ENCODE results near the gene NHS. TPM values are rescaled to one million over a fixed set of nuclear protein-coding genes. Genes with fewer than 3 reads are reported as not detected.

NHS gene
- total RNA-seq, 4 donors from 2014 or later: 5.0 to 8.7 (median 6.2) TPM

DNA sequence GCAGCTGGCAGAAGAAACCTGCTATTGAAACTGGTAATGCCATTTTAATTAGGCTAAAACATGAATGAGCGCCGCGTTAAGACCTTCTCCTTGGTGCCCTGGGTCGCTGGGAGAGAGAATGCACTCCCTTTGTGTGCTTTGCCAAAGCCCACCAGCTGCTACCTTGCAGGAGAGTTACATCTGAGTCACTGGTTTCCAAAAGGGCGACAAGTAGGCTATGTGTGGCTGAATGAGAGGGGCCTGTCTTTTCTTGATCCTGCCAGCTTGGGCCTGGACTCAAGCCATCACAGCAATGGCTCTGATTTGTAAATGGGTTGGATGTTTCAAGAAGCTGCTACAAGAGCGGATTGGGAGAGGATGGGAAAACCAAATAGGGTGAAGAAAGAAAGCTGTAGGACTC is 81.5 kb downstream of the NHS start:
- 68% methylated on average over 6 of the region's 6 CpGs for WGBS
- Histone ChIP-seq H3K27me3 (no peaks in the 10 kb centered on the region), H3K4me1 (peaks cover 0 to 13% (median 5%) of the 10 kb centered on the region in 4 donors), H3K27ac (replicated peaks in 1 of 4) (no peak overlapping the region), H3K36me3 (no peaks in the 10 kb centered on the region), H3K4me3 (no peak overlapping the region), H3K9me3 (no peaks in the 10 kb centered on the region)
- intact Hi-C loops (cut with DNase I): no loop called here
- no peak for TF ChIP-seq POLR2A (IDR thresholded peaks at IDR 0.05; ENCODE audit: low read depth)
- no peak for TF ChIP-seq POLR2AphosphoS5 (IDR thresholded peaks at IDR 0.05)
- TF ChIP-seq, protein P1, sequence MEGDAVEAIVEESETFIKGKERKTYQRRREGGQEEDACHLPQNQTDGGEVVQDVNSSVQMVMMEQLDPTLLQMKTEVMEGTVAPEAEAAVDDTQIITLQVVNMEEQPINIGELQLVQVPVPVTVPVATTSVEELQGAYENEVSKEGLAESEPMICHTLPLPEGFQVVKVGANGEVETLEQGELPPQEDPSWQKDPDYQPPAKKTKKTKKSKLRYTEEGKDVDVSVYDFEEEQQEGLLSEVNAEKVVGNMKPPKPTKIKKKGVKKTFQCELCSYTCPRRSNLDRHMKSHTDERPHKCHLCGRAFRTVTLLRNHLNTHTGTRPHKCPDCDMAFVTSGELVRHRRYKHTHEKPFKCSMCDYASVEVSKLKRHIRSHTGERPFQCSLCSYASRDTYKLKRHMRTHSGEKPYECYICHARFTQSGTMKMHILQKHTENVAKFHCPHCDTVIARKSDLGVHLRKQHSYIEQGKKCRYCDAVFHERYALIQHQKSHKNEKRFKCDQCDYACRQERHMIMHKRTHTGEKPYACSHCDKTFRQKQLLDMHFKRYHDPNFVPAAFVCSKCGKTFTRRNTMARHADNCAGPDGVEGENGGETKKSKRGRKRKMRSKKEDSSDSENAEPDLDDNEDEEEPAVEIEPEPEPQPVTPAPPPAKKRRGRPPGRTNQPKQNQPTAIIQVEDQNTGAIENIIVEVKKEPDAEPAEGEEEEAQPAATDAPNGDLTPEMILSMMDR (IDR thresholded peaks at IDR 0.05): no peak
- no peak for TF ChIP-seq EP300 (IDR thresholded peaks at IDR 0.05)
- DNase-seq (ENCODE audit: extremely low spot score): no peak

DNA sequence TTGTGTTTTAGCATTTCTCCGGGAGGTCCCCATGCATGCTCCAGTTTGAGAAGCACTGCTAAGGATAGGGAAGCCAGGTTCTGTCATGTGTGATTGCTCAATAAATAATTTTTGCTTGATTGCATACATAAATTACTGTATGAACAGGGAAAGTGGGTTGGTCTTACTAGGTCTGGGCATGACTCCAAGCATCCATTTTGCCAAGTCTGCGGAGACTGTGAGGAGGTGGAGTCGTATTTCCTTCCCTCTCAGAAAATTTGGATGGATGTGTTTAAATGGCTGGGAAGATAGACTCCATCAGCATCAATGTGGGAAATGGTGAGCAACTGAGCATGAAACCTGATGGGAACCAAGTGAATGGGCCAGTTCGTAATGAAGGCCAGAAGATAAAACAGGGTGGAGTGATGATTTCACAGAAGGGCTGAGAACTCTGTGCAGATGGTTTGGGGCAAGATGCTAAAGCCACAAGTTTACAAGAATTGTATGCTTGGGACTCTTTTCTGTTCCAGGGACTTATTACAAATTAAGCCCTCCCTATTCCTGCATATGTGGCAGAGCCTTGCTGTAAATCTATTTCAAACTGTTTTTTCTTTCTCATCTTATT is 84.1 kb downstream of the NHS start:
- Histone ChIP-seq H3K27me3 (no peaks in the 10 kb centered on the region), H3K4me3 (no peak overlapping the region), H3K9me3 (no peaks in the 10 kb centered on the region), H3K4me1 (peaks cover 0 to 13% (median 5%) of the 10 kb centered on the region in 4 donors), H3K27ac (replicated peaks in 1 of 4) (no peak overlapping the region), H3K36me3 (no peaks in the 10 kb centered on the region)
- 53% methylated on average over 4 of the region's 4 CpGs for WGBS
- TF ChIP-seq POLR2A (IDR thresholded peaks at IDR 0.05; ENCODE audit: low read depth) (no peak), EP300 (IDR thresholded peaks at IDR 0.05) (no peak), POLR2AphosphoS5 (IDR thresholded peaks at IDR 0.05) (no peak)
- TF ChIP-seq, protein P1 (IDR thresholded peaks at IDR 0.05): no peak
- no peak for DNase-seq (ENCODE audit: extremely low spot score)
- intact Hi-C loops (cut with DNase I): no loop called here

DNA sequence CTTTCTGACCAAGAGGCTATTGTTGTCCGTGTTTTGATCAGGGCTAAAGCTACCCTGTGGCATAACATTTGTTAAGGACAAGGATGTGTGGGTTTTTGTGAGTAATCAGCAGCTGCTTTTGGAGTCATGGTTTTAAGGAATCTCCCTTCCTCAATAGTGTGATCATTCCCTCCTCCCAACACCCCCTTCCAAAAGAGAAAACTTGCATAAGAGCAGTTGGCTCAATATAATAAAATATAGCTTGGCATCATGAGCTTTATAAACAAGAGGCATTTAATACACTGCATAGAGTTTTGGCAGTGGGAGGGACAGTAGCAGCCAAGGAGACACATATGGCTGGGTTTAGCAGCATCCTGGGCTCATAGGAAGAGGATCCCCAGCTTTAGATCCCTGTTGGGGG is 84.7 kb downstream of the NHS start:
- no peak for TF ChIP-seq POLR2AphosphoS5 (IDR thresholded peaks at IDR 0.05)
- no peak for TF ChIP-seq EP300 (IDR thresholded peaks at IDR 0.05)
- TF ChIP-seq, protein P1 (IDR thresholded peaks at IDR 0.05): no peak
- TF ChIP-seq POLR2A (IDR thresholded peaks at IDR 0.05; ENCODE audit: low read depth): no peak
- no peak overlapping the region for H3K27ac ChIP-seq (replicated peaks in 1 of 4)

DNA sequence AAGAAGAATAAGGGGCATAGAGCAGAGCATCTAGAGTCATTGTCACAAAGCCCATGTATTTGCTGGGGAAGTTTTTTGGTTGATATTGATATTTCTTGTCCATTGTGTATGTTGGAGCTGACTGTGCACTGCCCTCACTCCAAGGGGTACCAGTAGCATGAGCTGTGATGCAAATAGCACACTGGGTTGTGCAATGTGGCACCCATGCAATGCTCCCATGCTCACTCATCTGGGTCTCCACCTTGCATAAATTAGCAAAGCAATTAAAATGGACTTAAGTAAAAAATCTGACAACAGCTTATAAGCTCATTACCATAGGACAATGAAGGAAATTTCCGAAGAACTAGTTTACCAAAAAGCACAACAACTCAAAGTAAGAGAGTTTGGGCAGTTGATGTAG is 87.9 kb downstream of the NHS start:
- intact Hi-C loops (cut with DNase I): no loop called here
- Histone ChIP-seq H3K4me3 (no peak overlapping the region), H3K9me3 (no peaks in the 10 kb centered on the region), H3K36me3 (no peaks in the 10 kb centered on the region), H3K4me1 (peaks cover 0 to 13% (median 5%) of the 10 kb centered on the region in 4 donors), H3K27ac (replicated peaks in 1 of 4) (no peak overlapping the region), H3K27me3 (no peaks in the 10 kb centered on the region)
- no peak for DNase-seq (ENCODE audit: extremely low spot score)
- TF ChIP-seq EP300 (IDR thresholded peaks at IDR 0.05): no peak
- no peak for TF ChIP-seq POLR2AphosphoS5 (IDR thresholded peaks at IDR 0.05)
- TF ChIP-seq POLR2A (IDR thresholded peaks at IDR 0.05; ENCODE audit: low read depth): no peak
- TF ChIP-seq, protein P1 (IDR thresholded peaks at IDR 0.05): no peak
- 100% methylated on average over 1 of the region's 1 CpG for WGBS

More for the DNA sequence above, 84.7 kb downstream of the NHS start:
- H3K4me1 ChIP-seq: peaks cover 0 to 13% (median 5%) of the 10 kb centered on the region in 4 donors
- H3K4me3 ChIP-seq: no peak overlapping the region
- intact Hi-C loops (cut with DNase I): no loop called here
- no peaks in the 10 kb centered on the region for H3K9me3 ChIP-seq
- WGBS: 50% methylated on average over 1 of the region's 1 CpG
- no peak for DNase-seq (ENCODE audit: extremely low spot score)
- no peaks in the 10 kb centered on the region for H3K27me3 ChIP-seq
- no peaks in the 10 kb centered on the region for H3K36me3 ChIP-seq

DNA sequence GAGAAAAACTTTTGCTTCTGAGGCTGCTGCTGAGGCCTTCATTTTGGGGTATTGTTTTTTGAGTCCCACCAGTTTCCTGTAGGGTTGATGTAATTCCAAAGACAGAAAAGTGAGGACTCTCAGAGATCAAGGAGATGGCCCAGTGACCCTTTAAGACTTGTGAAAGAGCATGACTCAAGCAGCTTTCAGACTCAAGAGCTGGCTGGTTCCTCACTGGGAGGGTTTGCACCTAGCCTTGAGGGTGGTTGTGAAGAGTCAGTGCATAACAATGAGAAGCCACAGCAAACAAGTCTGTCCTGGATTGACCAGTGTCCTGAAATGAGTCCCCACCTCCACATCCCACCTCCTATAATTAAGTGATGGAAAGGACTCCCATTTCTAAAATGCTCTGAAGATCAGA is 89.2 kb downstream of the NHS start:
- Histone ChIP-seq H3K9me3 (no peaks in the 10 kb centered on the region), H3K27ac (replicated peaks in 1 of 4) (no peak overlapping the region), H3K36me3 (no peaks in the 10 kb centered on the region), H3K4me1 (peaks cover 0 to 7% (median 2%) of the 10 kb centered on the region in 4 donors), H3K27me3 (no peaks in the 10 kb centered on the region), H3K4me3 (no peak overlapping the region)
- DNase-seq (ENCODE audit: extremely low spot score): no peak
- intact Hi-C loops (cut with DNase I): no loop called here
- TF ChIP-seq, protein P1 (IDR thresholded peaks at IDR 0.05): no peak
- no peak for TF ChIP-seq POLR2A (IDR thresholded peaks at IDR 0.05; ENCODE audit: low read depth)
- no peak for TF ChIP-seq POLR2AphosphoS5 (IDR thresholded peaks at IDR 0.05)
- no peak for TF ChIP-seq EP300 (IDR thresholded peaks at IDR 0.05)

Data from esophagus muscularis mucosa (tissue), 4 donors.